ENCODE measurements around the gene SLC5A11.

SLC5A11 gene

GRCh38 chr16:24826096-24826690, 19.6 kb upstream of the SLC5A11 start:
- Histone ChIP-seq H3K79me1 (ENCODE audit: low read depth, low read length) (no peaks in the 10 kb centered on the region), H3K27me3 (ENCODE audit: control insufficient read depth in 3 of 3, insufficient read depth in 3 of 3, low read depth in 1 of 3, low read length in 3 of 3) (no peaks in the 10 kb centered on the region), H3K23ac (ENCODE audit: low read depth, low read length, poor library complexity) (no peak overlapping the region), H2BK12ac (ENCODE audit: low read length) (no peak overlapping the region), H3K9ac (ENCODE audit: low read depth, low read length, poor library complexity) (no peak overlapping the region), H3K18ac (ENCODE audit: low read length) (no peak overlapping the region), H2BK120ac (ENCODE audit: low read depth, low read length) (no peak overlapping the region), H3K14ac (ENCODE audit: low read length) (no peak overlapping the region), H3K4me1 (ENCODE audit: control insufficient read depth in 2 of 2, insufficient read depth in 1 of 2, low read depth in 1 of 2, low read length in 2 of 2) (no peaks in the 10 kb centered on the region), H2AFZ (ENCODE audit: low read length) (no peak overlapping the region), H3K4ac (ENCODE audit: low read length) (no peak overlapping the region), H2BK5ac (ENCODE audit: low read length) (no peak overlapping the region), H2AK5ac (ENCODE audit: low read depth, low read length) (no peak overlapping the region), H3K4me3 (ENCODE audit: low read length in 2 of 2) (no peak overlapping the region), H4K8ac (ENCODE audit: low read depth, low read length) (no peak overlapping the region), H3K9me3 (replicated peaks in 1 of 2; ENCODE audit: control insufficient read depth in 2 of 2, insufficient read depth in 1 of 2, low read depth in 1 of 2, low read length in 2 of 2) (no peaks in the 10 kb centered on the region), H3K27ac (replicated peaks; ENCODE audit: low read length) (no peak overlapping the region), H3K36me3 (replicated peaks in 1 of 2; ENCODE audit: control insufficient read depth in 2 of 2, insufficient read depth in 2 of 2, low read length in 2 of 2) (peaks cover 33 to 75% of the 10 kb centered on the region in 2 donors), H3K4me2 (ENCODE audit: insufficient read depth, low read length, poor library complexity, severe bottlenecking) (no peak overlapping the region), H4K91ac (ENCODE audit: low read depth, low read length, poor library complexity) (no peak overlapping the region), H2BK15ac (ENCODE audit: low read length) (no peak overlapping the region)
- no peak for DNase-seq (ENCODE audit: low spot score)
- WGBS, 2 donors (ENCODE audit: extremely low coverage in 2 of 2, insufficient read length in 2 of 2, insufficient replicate concordance in 1 of 2), result 100% methylated on average over 2 of the region's 12 CpGs; no CpG with 5 or more reads in 1 of the 2 donors

- H3K36me3 ChIP-seq (replicated peaks in 1 of 2; ENCODE audit: control insufficient read depth in 2 of 2, insufficient read depth in 2 of 2, low read length in 2 of 2), result peaks cover 26 to 67% of the 10 kb centered on the region in 2 donors
- H3K14ac ChIP-seq (ENCODE audit: low read length), result no peak overlapping the region
- H4K8ac ChIP-seq (ENCODE audit: low read depth, low read length), result no peak overlapping the region
- H3K4ac ChIP-seq (ENCODE audit: low read length), result no peak overlapping the region
- no CpG with 5 or more reads among the region's 9 CpGs for WGBS, 2 donors (ENCODE audit: extremely low coverage in 2 of 2, insufficient read length in 2 of 2, insufficient replicate concordance in 1 of 2)
- no peak overlapping the region for H4K91ac ChIP-seq (ENCODE audit: low read depth, low read length, poor library complexity)
- H3K18ac ChIP-seq (ENCODE audit: low read length), result no peak overlapping the region
- H2AK5ac ChIP-seq (ENCODE audit: low read depth, low read length), result no peak overlapping the region
- no peak overlapping the region for H2BK15ac ChIP-seq (ENCODE audit: low read length)
- no peak overlapping the region for H3K23ac ChIP-seq (ENCODE audit: low read depth, low read length, poor library complexity)
- H3K79me1 ChIP-seq (ENCODE audit: low read depth, low read length), result no peaks in the 10 kb centered on the region
- H2AFZ ChIP-seq (ENCODE audit: low read length), result no peak overlapping the region
- H3K4me3 ChIP-seq (ENCODE audit: low read length in 2 of 2), result no peak overlapping the region
- H2BK12ac ChIP-seq (ENCODE audit: low read length), result no peak overlapping the region
- H3K9me3 ChIP-seq (replicated peaks in 1 of 2; ENCODE audit: control insufficient read depth in 2 of 2, insufficient read depth in 1 of 2, low read depth in 1 of 2, low read length in 2 of 2), result no peaks in the 10 kb centered on the region
- DNase-seq (ENCODE audit: low spot score), result no peak
- H3K4me2 ChIP-seq (ENCODE audit: insufficient read depth, low read length, poor library complexity, severe bottlenecking), result no peak overlapping the region
- no peak overlapping the region for H3K27ac ChIP-seq (replicated peaks; ENCODE audit: low read length)
- H3K4me1 ChIP-seq (ENCODE audit: control insufficient read depth in 2 of 2, insufficient read depth in 1 of 2, low read depth in 1 of 2, low read length in 2 of 2), result no peaks in the 10 kb centered on the region
- H3K9ac ChIP-seq (ENCODE audit: low read depth, low read length, poor library complexity), result no peak overlapping the region
- no peaks in the 10 kb centered on the region for H3K27me3 ChIP-seq (ENCODE audit: control insufficient read depth in 3 of 3, insufficient read depth in 3 of 3, low read depth in 1 of 3, low read length in 3 of 3)
- no peak overlapping the region for H2BK5ac ChIP-seq (ENCODE audit: low read length)
- H2BK120ac ChIP-seq (ENCODE audit: low read depth, low read length), result no peak overlapping the region
Measured at GRCh38 chr16:24826817-24827566, 18.8 kb upstream of the SLC5A11 start.

GRCh38 chr16:24829153-24829552, 16.6 kb upstream of the SLC5A11 start:
- Histone ChIP-seq H2BK5ac (ENCODE audit: low read length) (no peak overlapping the region), H3K9ac (ENCODE audit: low read depth, low read length, poor library complexity) (no peak overlapping the region), H2BK12ac (ENCODE audit: low read length) (no peak overlapping the region), H2AFZ (ENCODE audit: low read length) (no peak overlapping the region), H3K27me3 (ENCODE audit: control insufficient read depth in 3 of 3, insufficient read depth in 3 of 3, low read depth in 1 of 3, low read length in 3 of 3) (no peaks in the 10 kb centered on the region), H4K91ac (ENCODE audit: low read depth, low read length, poor library complexity) (no peak overlapping the region), H2AK5ac (ENCODE audit: low read depth, low read length) (no peak overlapping the region), H3K18ac (ENCODE audit: low read length) (no peak overlapping the region), H3K36me3 (replicated peaks in 1 of 2; ENCODE audit: control insufficient read depth in 2 of 2, insufficient read depth in 2 of 2, low read length in 2 of 2) (peaks cover 13 to 46% of the 10 kb centered on the region in 2 donors), H3K27ac (replicated peaks; ENCODE audit: low read length) (no peak overlapping the region), H3K4me3 (ENCODE audit: low read length in 2 of 2) (no peak overlapping the region), H3K23ac (ENCODE audit: low read depth, low read length, poor library complexity) (no peak overlapping the region), H2BK120ac (ENCODE audit: low read depth, low read length) (no peak overlapping the region), H3K4me2 (ENCODE audit: insufficient read depth, low read length, poor library complexity, severe bottlenecking) (no peak overlapping the region), H3K9me3 (replicated peaks in 1 of 2; ENCODE audit: control insufficient read depth in 2 of 2, insufficient read depth in 1 of 2, low read depth in 1 of 2, low read length in 2 of 2) (no peaks in the 10 kb centered on the region), H2BK15ac (ENCODE audit: low read length) (no peak overlapping the region), H4K8ac (ENCODE audit: low read depth, low read length) (no peak overlapping the region), H3K14ac (ENCODE audit: low read length) (no peak overlapping the region), H3K79me1 (ENCODE audit: low read depth, low read length) (no peaks in the 10 kb centered on the region), H3K4me1 (ENCODE audit: control insufficient read depth in 2 of 2, insufficient read depth in 1 of 2, low read depth in 1 of 2, low read length in 2 of 2) (no peaks in the 10 kb centered on the region), H3K4ac (ENCODE audit: low read length) (no peak overlapping the region)
- DNase-seq (ENCODE audit: low spot score), result no peak
- WGBS, 2 donors (ENCODE audit: extremely low coverage in 2 of 2, insufficient read length in 2 of 2, insufficient replicate concordance in 1 of 2), result no CpG with 5 or more reads among the region's 5 CpGs

GRCh38 chr16:24833352-24833751, 12.4 kb upstream of the SLC5A11 start:
- Histone ChIP-seq H3K18ac (ENCODE audit: low read length) (no peak overlapping the region), H2BK5ac (ENCODE audit: low read length) (no peak overlapping the region), H4K91ac (ENCODE audit: low read depth, low read length, poor library complexity) (no peak overlapping the region), H4K8ac (ENCODE audit: low read depth, low read length) (no peak overlapping the region), H2BK15ac (ENCODE audit: low read length) (no peak overlapping the region), H3K14ac (ENCODE audit: low read length) (no peak overlapping the region), H3K4me2 (ENCODE audit: insufficient read depth, low read length, poor library complexity, severe bottlenecking) (no peak overlapping the region), H3K23ac (ENCODE audit: low read depth, low read length, poor library complexity) (no peak overlapping the region), H3K4me1 (ENCODE audit: control insufficient read depth in 2 of 2, insufficient read depth in 1 of 2, low read depth in 1 of 2, low read length in 2 of 2) (no peaks in the 10 kb centered on the region), H3K27me3 (ENCODE audit: control insufficient read depth in 3 of 3, insufficient read depth in 3 of 3, low read depth in 1 of 3, low read length in 3 of 3) (no peaks in the 10 kb centered on the region), H2BK120ac (ENCODE audit: low read depth, low read length) (no peak overlapping the region), H2AK5ac (ENCODE audit: low read depth, low read length) (no peak overlapping the region), H3K4me3 (ENCODE audit: low read length in 2 of 2) (no peak overlapping the region), H3K36me3 (replicated peaks in 1 of 2; ENCODE audit: control insufficient read depth in 2 of 2, insufficient read depth in 2 of 2, low read length in 2 of 2) (peaks cover 4 to 5% of the 10 kb centered on the region in 2 donors), H3K9me3 (replicated peaks in 1 of 2; ENCODE audit: control insufficient read depth in 2 of 2, insufficient read depth in 1 of 2, low read depth in 1 of 2, low read length in 2 of 2) (no peaks in the 10 kb centered on the region), H3K79me1 (ENCODE audit: low read depth, low read length) (no peaks in the 10 kb centered on the region), H3K27ac (replicated peaks; ENCODE audit: low read length) (no peak overlapping the region), H3K4ac (ENCODE audit: low read length) (no peak overlapping the region), H2BK12ac (ENCODE audit: low read length) (no peak overlapping the region), H3K9ac (ENCODE audit: low read depth, low read length, poor library complexity) (no peak overlapping the region), H2AFZ (ENCODE audit: low read length) (no peak overlapping the region)
- 100% methylated on average over 1 of the region's 6 CpGs; no CpG with 5 or more reads in 1 of the 2 donors for WGBS, 2 donors (ENCODE audit: extremely low coverage in 2 of 2, insufficient read length in 2 of 2, insufficient replicate concordance in 1 of 2)
- DNase-seq (ENCODE audit: low spot score), result no peak
